CD14-positive monocyte (primary cell): ENCODE data around the gene UNC5C. TPM values are rescaled to one million over a fixed set of nuclear protein-coding genes. Genes with fewer than 3 reads are reported as not detected.

ENCODE experiments used
- DNase-seq, 3 donors: peaks; one replicate each; pipeline ENCODE4 v3.0.0-alpha.2; 2011 to 2022
- H2AFZ ChIP-seq: 2 replicates; pipeline ENCODE4 v1.6.0; 2012; ENCODE audit warnings: mild to moderate bottlenecking, low read depth, low read length, inconsistent platforms; ENCODE audit not compliant: insufficient read depth, poor library complexity, severe bottlenecking
- H3K27ac ChIP-seq, 2 donors: 1 replicate in 1 of 2; 2 replicates in 1 of 2; pipeline ENCODE4 v1.5.1; 2012 to 2013; ENCODE audit warnings: low read length in 2 of 2, control low read depth in 1 of 2, inconsistent platforms in 1 of 2, low read depth in 1 of 2, mild to moderate bottlenecking in 1 of 2
- H3K27me3 ChIP-seq, 2 donors: one replicate each; pipeline versions ENCODE4 v1.6.0 to v1.6.1; 2011 to 2013; ENCODE audit warnings: low read length in 2 of 2; ENCODE audit not compliant: control insufficient read depth in 2 of 2, insufficient read depth in 2 of 2
- H3K36me3 ChIP-seq, 2 donors: replicated peaks in 1 of 2; 1 replicate in 1 of 2; 2 replicates in 1 of 2; pipeline versions ENCODE4 v1.5.1 to v1.6.1; 2012 to 2013; ENCODE audit warnings: low read length in 2 of 2, control low read depth in 1 of 2, inconsistent platforms in 1 of 2, mild to moderate bottlenecking in 1 of 2; ENCODE audit not compliant: insufficient read depth in 2 of 2, control insufficient read depth in 1 of 2
- H3K4me1 ChIP-seq, 2 donors: 1 replicate in 1 of 2; 2 replicates in 1 of 2; pipeline versions ENCODE4 v1.5.1 to v1.6.1; 2012 to 2013; ENCODE audit warnings: low read length in 2 of 2, control low read depth in 1 of 2, inconsistent platforms in 1 of 2, mild to moderate bottlenecking in 1 of 2, moderate library complexity in 1 of 2; ENCODE audit not compliant: insufficient read depth in 2 of 2, control insufficient read depth in 1 of 2
- H3K4me2 ChIP-seq: replicated peaks from 2 replicates; pipeline ENCODE3; 2012; ENCODE audit warnings: low read length, moderate library complexity, mild to moderate bottlenecking; ENCODE audit not compliant: poor library complexity, severe bottlenecking; ENCODE audit errors: extremely low read depth
- H3K4me3 ChIP-seq, 3 experiments: fragments of 200-600 bp in 1 of 3; sonication (generic) in 1 of 3; replicated peaks in 1 of 3; 1 replicate in 2 of 3; 2 replicates in 1 of 3; pipeline ENCODE4 v1.5.1; 2011 to 2013; ENCODE audit warnings: low read length in 3 of 3, mild to moderate bottlenecking in 3 of 3, control low read depth in 2 of 3, low read depth in 2 of 3, inconsistent platforms in 1 of 3, moderate library complexity in 1 of 3
- H3K79me2 ChIP-seq: 2 replicates; pipeline ENCODE4 v1.6.0; 2012; ENCODE audit warnings: mild to moderate bottlenecking, control low read depth, inconsistent platforms, low read length, moderate library complexity; ENCODE audit not compliant: insufficient read depth
- H3K9ac ChIP-seq: 2 replicates; pipeline ENCODE4 v1.6.0; 2017; ENCODE audit warnings: low read length, mild to moderate bottlenecking; ENCODE audit not compliant: insufficient read depth, poor library complexity, severe bottlenecking
- H3K9me3 ChIP-seq, 2 donors: replicated peaks in 1 of 2; 1 replicate in 1 of 2; 2 replicates in 1 of 2; pipeline versions ENCODE4 v1.5.1 to v1.6.1; 2012 to 2013; ENCODE audit warnings: low read length in 2 of 2, control low read depth in 1 of 2; ENCODE audit not compliant: control insufficient read depth in 1 of 2, insufficient read depth in 1 of 2
- H4K20me1 ChIP-seq: 2 replicates; pipeline ENCODE4 v1.6.0; 2012; ENCODE audit warnings: mild to moderate bottlenecking, low read length, control low read depth, moderate library complexity; ENCODE audit not compliant: insufficient read depth
- H3K27ac Mint-ChIP-seq, 7 donors: one replicate each; pipeline ENCODE4 v1.8.0; 2020; ENCODE audit warnings: mild to moderate bottlenecking in 7 of 7, mixed read lengths in 7 of 7, moderate library complexity in 6 of 7, inconsistent platforms in 2 of 7
- H3K27me3 Mint-ChIP-seq, 3 donors: one replicate each; pipeline ENCODE4 v1.8.0; 2021 to 2022; ENCODE audit warnings: low read depth in 3 of 3, mild to moderate bottlenecking in 3 of 3, mixed read lengths in 3 of 3, moderate library complexity in 3 of 3, inconsistent platforms in 1 of 3
- H3K36me3 Mint-ChIP-seq, 2 donors: one replicate each; pipeline ENCODE4 v1.8.0; 2020; ENCODE audit warnings: mixed read lengths in 2 of 2, inconsistent platforms in 1 of 2, mild to moderate bottlenecking in 1 of 2
- H3K4me1 Mint-ChIP-seq: one replicate; pipeline ENCODE4 v1.8.0; 2020; ENCODE audit warnings: mild to moderate bottlenecking, mixed read lengths
- H3K4me3 Mint-ChIP-seq, 2 donors: one replicate each; pipeline ENCODE4 v1.8.0; 2020; ENCODE audit warnings: mild to moderate bottlenecking in 2 of 2, mixed read lengths in 2 of 2, moderate library complexity in 1 of 2
- H3K9me3 Mint-ChIP-seq, 7 donors: one replicate each; pipeline ENCODE4 v1.8.0; 2020 to 2022; ENCODE audit warnings: mixed read lengths in 7 of 7, mild to moderate bottlenecking in 6 of 7, moderate library complexity in 6 of 7, inconsistent platforms in 2 of 7
- WGBS: methylation state at CpG from one replicate; pipeline ENCODE4 v1.1.5; 2013; ENCODE audit warnings: missing lambda C conversion rate; ENCODE audit not compliant: insufficient coverage; 5-methylcytosine and 5-hydroxymethylcytosine counted together
- intact Hi-C, 2 donors: fragments of 100-400 bp; cut with micrococcal nuclease; formaldehyde crosslinking; loops; one replicate each; pipeline versions ENCODE4 v1.15.0 to v1.15.1; 2023
- polyA plus RNA-seq, 3 donors: library from polyadenylated mRNA; depleted of rRNA in 1 of 3; unstranded in 2 of 3; stranded (reverse) in 1 of 3; fragments of 300-500 nt in 2 of 3; fragments of >200 nt in 1 of 3; fragmentation: Illumina TruSeq in 2 of 3; gene quantifications; 1 replicate in 2 of 3; 2 replicates in 1 of 3; pipeline ENCODE4 v1.2.3, GENCODE V29; 2012 to 2021
- TF ChIP-seq, protein P1 (sequence below): fragments of 200-600 bp; IDR thresholded peaks from one replicate; pipeline ENCODE4 v1.8.0; 2022; ENCODE audit warnings: antibody characterized with exemption, mild to moderate bottlenecking

Gene UNC5C
- polyA plus RNA-seq, 3 donors: 0.03 TPM; not detected in 2

DNA sequence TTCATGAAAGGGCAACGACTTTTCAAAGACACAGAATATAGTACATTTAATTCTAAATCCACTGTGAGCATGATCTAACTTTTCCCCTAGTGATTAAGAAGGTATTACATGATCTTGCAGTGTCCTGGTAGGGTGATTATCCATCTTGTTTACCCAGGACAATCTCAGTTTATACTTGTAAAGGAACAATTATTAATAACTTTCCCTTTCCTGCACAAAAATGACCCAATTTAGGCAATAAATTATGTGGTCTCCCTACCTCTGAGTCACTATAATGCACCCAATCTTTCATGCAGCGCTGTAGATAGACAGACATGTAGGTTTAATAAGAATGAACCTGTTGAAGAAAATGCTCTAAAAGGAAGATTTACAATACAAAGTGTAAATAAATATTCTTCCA lies 22.7 kb downstream of the UNC5C start:
- no peak overlapping the region for H3K4me2 ChIP-seq
- no peak overlapping the region for H3K9ac ChIP-seq
- no CpG with 5 or more reads among the region's 2 CpGs for WGBS
- no peak overlapping the region for H3K27ac Mint-ChIP-seq
- no peaks in the 10 kb centered on the region for H3K36me3 ChIP-seq
- H2AFZ ChIP-seq: no peak overlapping the region
- intact Hi-C loops: no loop called here
- H3K36me3 Mint-ChIP-seq: no peaks in the 10 kb centered on the region
- H3K79me2 ChIP-seq: no peaks in the 10 kb centered on the region
- H3K9me3 ChIP-seq: no peaks in the 10 kb centered on the region
- H3K4me1 Mint-ChIP-seq: peaks cover 25% of the 10 kb centered on the region
- no peak overlapping the region for H3K27ac ChIP-seq
- DNase-seq: no peak
- peaks cover 0 to 2% (median 0%) of the 10 kb centered on the region in 3 donors for H3K27me3 Mint-ChIP-seq
- TF ChIP-seq, protein P1, sequence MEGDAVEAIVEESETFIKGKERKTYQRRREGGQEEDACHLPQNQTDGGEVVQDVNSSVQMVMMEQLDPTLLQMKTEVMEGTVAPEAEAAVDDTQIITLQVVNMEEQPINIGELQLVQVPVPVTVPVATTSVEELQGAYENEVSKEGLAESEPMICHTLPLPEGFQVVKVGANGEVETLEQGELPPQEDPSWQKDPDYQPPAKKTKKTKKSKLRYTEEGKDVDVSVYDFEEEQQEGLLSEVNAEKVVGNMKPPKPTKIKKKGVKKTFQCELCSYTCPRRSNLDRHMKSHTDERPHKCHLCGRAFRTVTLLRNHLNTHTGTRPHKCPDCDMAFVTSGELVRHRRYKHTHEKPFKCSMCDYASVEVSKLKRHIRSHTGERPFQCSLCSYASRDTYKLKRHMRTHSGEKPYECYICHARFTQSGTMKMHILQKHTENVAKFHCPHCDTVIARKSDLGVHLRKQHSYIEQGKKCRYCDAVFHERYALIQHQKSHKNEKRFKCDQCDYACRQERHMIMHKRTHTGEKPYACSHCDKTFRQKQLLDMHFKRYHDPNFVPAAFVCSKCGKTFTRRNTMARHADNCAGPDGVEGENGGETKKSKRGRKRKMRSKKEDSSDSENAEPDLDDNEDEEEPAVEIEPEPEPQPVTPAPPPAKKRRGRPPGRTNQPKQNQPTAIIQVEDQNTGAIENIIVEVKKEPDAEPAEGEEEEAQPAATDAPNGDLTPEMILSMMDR: no peak
- peaks cover 0 to 2% (median 0%) of the 10 kb centered on the region in 7 donors for H3K9me3 Mint-ChIP-seq
- H3K27me3 ChIP-seq: no peaks in the 10 kb centered on the region
- H4K20me1 ChIP-seq: no peaks in the 10 kb centered on the region
- H3K4me3 Mint-ChIP-seq: no peak overlapping the region
- peaks cover 19 to 24% of the 10 kb centered on the region in 2 donors for H3K4me1 ChIP-seq
- H3K4me3 ChIP-seq: no peak overlapping the region

DNA sequence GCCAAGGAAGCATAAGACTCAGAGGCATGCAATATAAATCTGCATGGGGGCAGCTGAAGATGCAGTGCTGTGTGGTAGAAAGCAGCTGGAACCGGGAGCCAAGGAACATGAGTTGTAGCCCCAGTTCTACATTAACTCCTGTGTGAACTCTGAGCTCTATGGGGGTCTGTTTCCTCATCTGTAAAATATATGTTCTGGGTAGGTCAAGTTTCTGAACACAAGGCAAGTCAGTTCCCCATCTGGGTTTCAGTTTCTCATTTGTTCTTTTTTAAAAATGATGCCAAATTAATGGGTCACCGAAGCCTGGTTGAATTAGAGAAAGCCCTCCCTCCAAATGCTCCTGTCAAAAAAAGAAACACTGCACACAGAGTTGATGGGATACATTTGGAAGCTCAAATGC lies 24.0 kb downstream of the UNC5C start:
- Mint-ChIP-seq H3K9me3 (peaks cover 0 to 5% (median 0%) of the 10 kb centered on the region in 7 donors), H3K27ac (no peak overlapping the region), H3K4me1 (peaks cover 25% of the 10 kb centered on the region), H3K36me3 (no peaks in the 10 kb centered on the region), H3K27me3 (peaks cover 0 to 2% (median 0%) of the 10 kb centered on the region in 3 donors), H3K4me3 (no peak overlapping the region)
- no peak for DNase-seq
- no peak overlapping the region for H3K27ac ChIP-seq
- no peaks in the 10 kb centered on the region for H3K27me3 ChIP-seq
- no peaks in the 10 kb centered on the region for H4K20me1 ChIP-seq
- TF ChIP-seq, protein P1: no peak
- no peak overlapping the region for H3K4me3 ChIP-seq
- H3K9ac ChIP-seq: no peak overlapping the region
- H3K79me2 ChIP-seq: no peaks in the 10 kb centered on the region
- no peak overlapping the region for H2AFZ ChIP-seq
- H3K36me3 ChIP-seq: no peaks in the 10 kb centered on the region
- peaks cover 19 to 24% of the 10 kb centered on the region in 2 donors for H3K4me1 ChIP-seq
- no peak overlapping the region for H3K4me2 ChIP-seq
- intact Hi-C loops: no loop called here
- H3K9me3 ChIP-seq: no peaks in the 10 kb centered on the region
- no CpG with 5 or more reads among the region's 2 CpGs for WGBS
